ENCODE data around the gene CHIC2.

The CHIC2 gene

DNA sequence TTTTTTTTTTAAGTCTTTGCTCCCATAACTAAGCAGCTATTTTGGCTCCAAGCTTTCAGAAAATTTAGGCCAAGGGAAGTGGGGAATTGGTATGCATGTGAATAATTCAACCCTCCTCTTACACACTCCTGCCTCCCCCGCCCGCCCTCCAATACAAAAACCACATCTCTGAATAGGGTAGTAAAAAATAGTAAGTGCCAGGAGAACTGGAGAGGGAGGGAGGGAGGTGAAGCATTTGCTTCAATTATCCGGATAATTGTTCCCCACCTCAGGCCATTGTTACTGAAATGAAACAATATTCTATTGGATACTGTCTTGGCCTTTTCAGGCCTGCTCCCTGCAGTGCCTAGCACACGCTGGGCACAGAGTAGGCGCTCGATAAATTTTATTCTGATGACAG is 30.0 kb upstream of the CHIC2 start:
- Histone ChIP-seq H3K27me3 (replicated peaks) (peaks cover 52% of the 10 kb centered on the region), H3K4me3 (ENCODE audit: low read depth, low read length) (no peak overlapping the region), H3K36me3 (replicated peaks) (no peaks in the 10 kb centered on the region), H3K27ac (no peak overlapping the region)
- DNase-seq = no peak
- TF ChIP-seq, protein P1, sequence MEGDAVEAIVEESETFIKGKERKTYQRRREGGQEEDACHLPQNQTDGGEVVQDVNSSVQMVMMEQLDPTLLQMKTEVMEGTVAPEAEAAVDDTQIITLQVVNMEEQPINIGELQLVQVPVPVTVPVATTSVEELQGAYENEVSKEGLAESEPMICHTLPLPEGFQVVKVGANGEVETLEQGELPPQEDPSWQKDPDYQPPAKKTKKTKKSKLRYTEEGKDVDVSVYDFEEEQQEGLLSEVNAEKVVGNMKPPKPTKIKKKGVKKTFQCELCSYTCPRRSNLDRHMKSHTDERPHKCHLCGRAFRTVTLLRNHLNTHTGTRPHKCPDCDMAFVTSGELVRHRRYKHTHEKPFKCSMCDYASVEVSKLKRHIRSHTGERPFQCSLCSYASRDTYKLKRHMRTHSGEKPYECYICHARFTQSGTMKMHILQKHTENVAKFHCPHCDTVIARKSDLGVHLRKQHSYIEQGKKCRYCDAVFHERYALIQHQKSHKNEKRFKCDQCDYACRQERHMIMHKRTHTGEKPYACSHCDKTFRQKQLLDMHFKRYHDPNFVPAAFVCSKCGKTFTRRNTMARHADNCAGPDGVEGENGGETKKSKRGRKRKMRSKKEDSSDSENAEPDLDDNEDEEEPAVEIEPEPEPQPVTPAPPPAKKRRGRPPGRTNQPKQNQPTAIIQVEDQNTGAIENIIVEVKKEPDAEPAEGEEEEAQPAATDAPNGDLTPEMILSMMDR (IDR thresholded peaks at IDR 0.05; ENCODE audit: low read depth, low read length, missing control alignments) = no peak
- in situ Hi-C loops (cut with HindIII; ENCODE audit: low pct_ligation_motif_present, low sequenced_read_pairs) = no loop called here

DNA sequence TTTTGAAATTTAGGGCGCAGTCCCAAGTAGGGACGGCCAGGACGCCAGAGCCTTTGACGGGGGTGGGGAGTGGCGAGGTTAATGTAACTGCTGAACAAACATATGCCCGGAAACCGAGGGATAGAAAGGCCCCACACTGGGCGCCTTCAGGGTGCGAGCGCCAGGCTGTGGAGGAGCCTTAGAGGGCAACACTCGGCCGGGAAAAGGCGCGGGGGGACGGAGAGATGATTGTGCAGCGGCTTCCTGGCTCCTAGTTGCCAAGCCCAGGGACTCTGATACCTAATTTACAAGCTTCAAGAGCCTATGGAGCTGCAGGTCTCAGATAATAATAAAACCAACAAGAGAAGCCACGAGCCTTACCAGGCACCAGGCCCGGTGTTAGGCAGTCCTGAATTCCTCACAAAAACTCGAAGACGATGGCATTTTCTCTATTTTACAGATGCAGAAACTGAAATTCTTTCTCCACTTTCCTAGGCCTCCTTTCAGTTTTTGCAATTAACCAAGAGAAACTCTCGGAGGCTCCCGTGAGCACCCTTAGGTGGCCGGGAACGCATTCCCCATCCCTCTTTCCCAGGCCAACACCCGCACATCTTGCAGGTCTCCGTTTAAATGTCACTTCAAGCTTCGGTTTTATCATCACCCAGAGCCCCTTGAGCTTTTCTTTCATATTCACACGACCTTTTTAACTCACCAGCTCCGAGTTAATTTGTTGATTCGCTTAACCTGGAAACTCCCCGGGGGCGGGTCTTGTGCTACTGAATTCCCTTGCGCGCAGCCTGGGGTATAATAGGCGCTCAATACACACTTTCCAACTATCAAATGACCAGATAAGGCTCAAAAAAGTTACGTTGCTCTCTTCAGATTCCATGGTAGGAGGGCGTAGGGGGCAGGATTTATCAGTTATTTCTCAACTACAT is 29.2 kb upstream of the CHIC2 start:
- in situ Hi-C loops (cut with HindIII; ENCODE audit: low pct_ligation_motif_present, low sequenced_read_pairs) = no loop called here
- no peak overlapping the region for H3K27ac ChIP-seq
- TF ChIP-seq, protein P1 (IDR thresholded peaks at IDR 0.05; ENCODE audit: low read depth, low read length, missing control alignments) = no peak
- no peak for DNase-seq
- H3K4me3 ChIP-seq (ENCODE audit: low read depth, low read length) = no peak overlapping the region
- H3K27me3 ChIP-seq (replicated peaks) = peaks cover 45% of the 10 kb centered on the region
- no peaks in the 10 kb centered on the region for H3K36me3 ChIP-seq (replicated peaks)

DNA sequence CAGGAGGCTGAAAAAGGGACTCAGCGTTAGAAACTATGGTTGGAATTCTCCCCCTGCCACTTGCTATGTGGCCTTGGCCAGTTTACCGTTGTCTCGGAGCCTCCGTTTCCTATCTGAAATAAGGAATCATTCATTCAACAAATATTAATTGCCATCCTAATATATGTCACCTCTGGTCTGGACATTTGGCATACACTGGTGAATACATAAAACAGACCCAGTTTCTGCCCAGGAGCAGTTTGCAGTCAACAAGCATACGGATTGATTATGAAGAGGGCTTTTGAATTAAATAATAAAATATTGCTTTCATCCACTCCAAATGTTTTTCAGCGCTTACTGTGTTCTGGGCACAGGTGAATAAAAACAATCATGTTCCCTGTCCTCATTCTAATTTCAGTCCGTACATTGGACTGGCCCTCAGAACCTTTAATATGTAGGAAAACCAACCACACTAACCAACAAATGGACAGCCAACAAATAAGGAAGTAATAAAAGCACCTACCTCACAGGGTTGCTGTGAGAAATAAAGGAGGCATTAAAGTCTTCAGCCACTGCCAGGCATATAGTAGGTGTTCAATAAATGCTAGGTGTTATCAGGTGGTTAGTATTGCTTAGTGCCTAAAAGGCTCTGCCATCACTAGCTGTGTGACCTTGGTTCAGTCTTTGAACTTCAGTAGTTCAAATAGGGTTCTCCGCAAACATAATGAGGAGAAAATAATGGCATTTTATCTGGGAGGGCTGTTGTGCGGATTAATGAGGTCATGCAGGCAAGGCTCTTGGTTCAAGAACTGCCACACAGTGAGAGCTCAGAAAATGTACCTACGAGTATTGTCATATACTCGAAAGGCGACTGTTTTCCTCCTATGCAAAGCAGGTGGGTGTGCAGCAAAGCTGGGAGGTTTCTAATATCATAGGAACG is 28.3 kb upstream of the CHIC2 start:
- Histone ChIP-seq H3K36me3 (replicated peaks) (no peaks in the 10 kb centered on the region), H3K27me3 (replicated peaks) (peaks cover 38% of the 10 kb centered on the region), H3K4me3 (ENCODE audit: low read depth, low read length) (peak overlapping the region; percentile 64), H3K27ac (no peak overlapping the region)
- DNase-seq = no peak
- TF ChIP-seq, protein P1 (IDR thresholded peaks at IDR 0.05; ENCODE audit: low read depth, low read length, missing control alignments) = no peak
- in situ Hi-C loops (cut with HindIII; ENCODE audit: low pct_ligation_motif_present, low sequenced_read_pairs) = no loop called here

DNA sequence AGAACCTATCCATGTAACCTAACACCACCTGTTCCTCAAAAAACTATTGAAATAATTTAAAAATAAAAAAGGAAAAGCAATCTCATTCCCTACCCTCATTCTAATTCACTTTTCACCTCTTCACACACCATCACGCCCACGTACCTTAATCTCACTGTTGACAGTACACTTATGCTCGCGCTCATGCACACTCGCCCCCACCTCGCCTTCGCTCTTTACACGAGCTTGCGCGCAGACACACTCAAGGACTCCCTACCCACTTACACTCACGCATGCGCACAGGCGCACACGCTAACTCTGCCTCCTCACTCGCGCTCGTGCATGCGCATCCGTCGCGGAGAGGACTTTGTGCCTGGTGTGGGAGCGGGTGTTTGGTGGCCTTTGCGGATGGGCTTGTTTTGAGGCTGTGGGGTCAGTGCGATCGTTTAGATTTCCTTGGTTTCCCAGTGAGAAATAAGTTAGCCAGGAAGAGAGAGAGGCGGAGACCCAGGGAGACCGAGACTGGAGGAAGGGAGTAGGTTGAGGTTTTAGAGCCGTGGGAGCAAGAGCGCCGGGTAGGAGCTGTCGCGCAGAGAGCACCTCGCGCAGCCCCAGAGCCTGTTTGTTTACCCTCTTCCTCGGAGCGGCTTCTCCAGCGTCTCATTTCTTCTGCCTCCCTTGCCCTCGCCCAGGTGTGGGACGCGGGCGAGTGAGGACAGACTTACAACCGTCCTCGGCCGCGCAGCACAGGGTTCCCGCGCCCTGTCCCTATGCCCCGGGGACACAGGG is 27.4 kb upstream of the CHIC2 start:
- H3K27me3 ChIP-seq (replicated peaks) = peaks cover 34% of the 10 kb centered on the region
- H3K27ac ChIP-seq = no peak overlapping the region

More for the DNA sequence above, 27.4 kb upstream of the CHIC2 start:
- Histone ChIP-seq H3K4me3 (ENCODE audit: low read depth, low read length) (peak overlapping the region; percentile 64), H3K36me3 (replicated peaks) (no peaks in the 10 kb centered on the region)
- TF ChIP-seq, protein P1 (IDR thresholded peaks at IDR 0.05; ENCODE audit: low read depth, low read length, missing control alignments) = no peak
- in situ Hi-C loops (cut with HindIII; ENCODE audit: low pct_ligation_motif_present, low sequenced_read_pairs) = no loop called here
- DNase-seq = no peak

Measured in brain microvascular endothelial cell (primary cell).